ENCODE results near the gene SNRPA1.

SNRPA1 gene

GRCh38 chr15:101326462-101327146 is 31.6 kb upstream of the SNRPA1 start:
- DNase-seq (ENCODE audit: insufficient read length): no peak
- TF ChIP-seq POLR2A (IDR thresholded peaks at IDR 0.05; ENCODE audit: low read depth, low read length) (no peak), POLR2AphosphoS5 (IDR thresholded peaks at IDR 0.05; ENCODE audit: low read depth, low read length) (no peak), TAF1 (IDR thresholded peaks at IDR 0.05; ENCODE audit: borderline replicate concordance, low read depth, low read length) (no peak)
- FAIRE-seq: no peak

- TF ChIP-seq TAF1 (IDR thresholded peaks at IDR 0.05; ENCODE audit: borderline replicate concordance, low read depth, low read length) (no peak), POLR2A (IDR thresholded peaks at IDR 0.05; ENCODE audit: low read depth, low read length) (no peak), POLR2AphosphoS5 (IDR thresholded peaks at IDR 0.05; ENCODE audit: low read depth, low read length) (no peak)
- no peak for DNase-seq (ENCODE audit: insufficient read length)
Measured at GRCh38 chr15:101326026-101326315, 30.9 kb upstream of the SNRPA1 start.

GRCh38 chr15:101325263-101326025 is 30.4 kb upstream of the SNRPA1 start:
- no peak for DNase-seq (ENCODE audit: insufficient read length)
- FAIRE-seq: no peak
- TF ChIP-seq POLR2A (IDR thresholded peaks at IDR 0.05; ENCODE audit: low read depth, low read length) (no peak), POLR2AphosphoS5 (IDR thresholded peaks at IDR 0.05; ENCODE audit: low read depth, low read length) (no peak), TAF1 (IDR thresholded peaks at IDR 0.05; ENCODE audit: borderline replicate concordance, low read depth, low read length) (no peak)

More at GRCh38 chr15:101326026-101326315, 30.9 kb upstream of the SNRPA1 start:
- no peak for FAIRE-seq

GRCh38 chr15:101324524-101325177 is 29.6 kb upstream of the SNRPA1 start:
- TF ChIP-seq POLR2A (IDR thresholded peaks at IDR 0.05; ENCODE audit: low read depth, low read length) (no peak), POLR2AphosphoS5 (IDR thresholded peaks at IDR 0.05; ENCODE audit: low read depth, low read length) (no peak), TAF1 (IDR thresholded peaks at IDR 0.05; ENCODE audit: borderline replicate concordance, low read depth, low read length) (no peak)
- DNase-seq (ENCODE audit: insufficient read length) (no peak), FAIRE-seq (no peak)

- FAIRE-seq (no peak), DNase-seq (ENCODE audit: insufficient read length) (no peak)
- TF ChIP-seq POLR2AphosphoS5 (IDR thresholded peaks at IDR 0.05; ENCODE audit: low read depth, low read length): no peak
- TF ChIP-seq TAF1 (IDR thresholded peaks at IDR 0.05; ENCODE audit: borderline replicate concordance, low read depth, low read length): no peak
- TF ChIP-seq POLR2A (IDR thresholded peaks at IDR 0.05; ENCODE audit: low read depth, low read length): no peak
Measured at GRCh38 chr15:101323793-101324523, 28.9 kb upstream of the SNRPA1 start.

- FAIRE-seq (no peak), DNase-seq (ENCODE audit: insufficient read length) (no peak)
- TF ChIP-seq POLR2A (IDR thresholded peaks at IDR 0.05; ENCODE audit: low read depth, low read length) (no peak), POLR2AphosphoS5 (IDR thresholded peaks at IDR 0.05; ENCODE audit: low read depth, low read length) (no peak), TAF1 (IDR thresholded peaks at IDR 0.05; ENCODE audit: borderline replicate concordance, low read depth, low read length) (no peak)
Measured at GRCh38 chr15:101322854-101323477, 27.9 kb upstream of the SNRPA1 start.

GRCh38 chr15:101322016-101322695 is 27.1 kb upstream of the SNRPA1 start:
- FAIRE-seq: no peak
- no peak for DNase-seq (ENCODE audit: insufficient read length)
- no peak for TF ChIP-seq TAF1 (IDR thresholded peaks at IDR 0.05; ENCODE audit: borderline replicate concordance, low read depth, low read length)
- TF ChIP-seq POLR2AphosphoS5 (IDR thresholded peaks at IDR 0.05; ENCODE audit: low read depth, low read length): no peak
- no peak for TF ChIP-seq POLR2A (IDR thresholded peaks at IDR 0.05; ENCODE audit: low read depth, low read length)

- DNase-seq (ENCODE audit: insufficient read length) (no peak), FAIRE-seq (no peak)
- TF ChIP-seq POLR2AphosphoS5 (IDR thresholded peaks at IDR 0.05; ENCODE audit: low read depth, low read length): no peak
- TF ChIP-seq POLR2A (IDR thresholded peaks at IDR 0.05; ENCODE audit: low read depth, low read length): no peak
- no peak for TF ChIP-seq TAF1 (IDR thresholded peaks at IDR 0.05; ENCODE audit: borderline replicate concordance, low read depth, low read length)
Measured at GRCh38 chr15:101320501-101321052, 25.5 kb upstream of the SNRPA1 start.

GRCh38 chr15:101318839-101319238 is 23.8 kb upstream of the SNRPA1 start:
- DNase-seq (ENCODE audit: insufficient read length) (no peak), FAIRE-seq (no peak)

More at GRCh38 chr15:101318839-101319238, 23.8 kb upstream of the SNRPA1 start:
- TF ChIP-seq POLR2A (IDR thresholded peaks at IDR 0.05; ENCODE audit: low read depth, low read length) (no peak), POLR2AphosphoS5 (IDR thresholded peaks at IDR 0.05; ENCODE audit: low read depth, low read length) (no peak), TAF1 (IDR thresholded peaks at IDR 0.05; ENCODE audit: borderline replicate concordance, low read depth, low read length) (no peak)
